Lung (tissue), 12 donors: ENCODE measurements around the gene HACD4. TPM values are rescaled to one million over a fixed set of nuclear protein-coding genes. Genes with fewer than 3 reads are reported as not detected.

Experiments
- ATAC-seq: fragments of 200-7000 bp; cut with Tn5 transposase; one replicate; pipeline ENCODE4 v1.9.1; 2020; ENCODE audit warnings: moderate number of reproducible peaks; ENCODE audit not compliant: insufficient read depth, low FRiP score
- DNase-seq, 3 donors: peaks; one replicate each; pipeline ENCODE4 v3.0.0-alpha.2; 2013 to 2017
- H3K27ac ChIP-seq, 2 donors: one replicate each; pipeline ENCODE4 v1.5.1; 2013; ENCODE audit warnings: mild to moderate bottlenecking in 2 of 2, moderate library complexity in 2 of 2, control low read depth in 1 of 2, inconsistent platforms in 1 of 2, low read depth in 1 of 2, low read length in 1 of 2
- H3K27me3 ChIP-seq, 3 donors: one replicate each; pipeline ENCODE4 v1.5.1; 2013; ENCODE audit warnings: low read length in 2 of 3; ENCODE audit not compliant: control insufficient read depth in 3 of 3, insufficient read depth in 3 of 3
- H3K36me3 ChIP-seq, 4 donors: one replicate each; pipeline ENCODE4 v1.5.1; 2013; ENCODE audit warnings: low read length in 4 of 4, mild to moderate bottlenecking in 1 of 4, moderate library complexity in 1 of 4; ENCODE audit not compliant: control insufficient read depth in 4 of 4, insufficient read depth in 4 of 4
- H3K4me1 ChIP-seq, 5 donors: one replicate each; pipeline ENCODE4 v1.5.1; 2013; ENCODE audit warnings: low read length in 5 of 5, mild to moderate bottlenecking in 2 of 5, moderate library complexity in 1 of 5; ENCODE audit not compliant: control insufficient read depth in 5 of 5, insufficient read depth in 5 of 5
- H3K4me3 ChIP-seq: one replicate; pipeline ENCODE4 v1.5.1; 2013; ENCODE audit warnings: mild to moderate bottlenecking, control low read depth, moderate library complexity
- H3K9ac ChIP-seq, 2 donors: one replicate each; pipeline ENCODE4 v1.5.1; 2013; ENCODE audit warnings: low read length in 2 of 2, control low read depth in 1 of 2; ENCODE audit not compliant: insufficient read depth in 1 of 2
- H3K9me3 ChIP-seq, 4 donors: one replicate each; pipeline ENCODE4 v1.5.1; 2013; ENCODE audit warnings: low read length in 3 of 4, mild to moderate bottlenecking in 1 of 4, moderate library complexity in 1 of 4; ENCODE audit not compliant: control insufficient read depth in 4 of 4, insufficient read depth in 3 of 4
- WGBS, 2 donors: extraction: QIAGEN DNeasy Blood & Tissue Kit; methylation state at CpG; one replicate each; pipeline ENCODE4 v1.1.7; 2013; 5-methylcytosine and 5-hydroxymethylcytosine counted together
- polyA plus RNA-seq, 2 donors: library from polyadenylated mRNA; stranded (reverse); fragments of 200-250 nt; gene quantifications; one replicate each; pipeline ENCODE4 v1.2.1, GENCODE V29; 2013
- total RNA-seq, 2 donors: library from RNA; depleted of rRNA in 1 of 2; stranded (reverse); fragments of >200 nt in 1 of 2; gene quantifications; one replicate each; pipeline ENCODE4 v1.2.1, GENCODE V29; 2014 to 2021
- TF ChIP-seq, protein P1 (sequence below): IDR thresholded peaks from 2 replicates; pipeline ENCODE4 v1.5.1; 2012; ENCODE audit warnings: mild to moderate bottlenecking; ENCODE audit errors: control extremely low read depth, extremely low read depth
- donor health status: control.
- donor health status: control.
- donor health status: Bipolar disorder and iron deficiency.
- donor health status: healthy.
- donor health status: DM: yes; HTN: yes; CAD: no.

The HACD4 gene
- total and polyA plus RNA-seq, 4 donors = 2.7 to 15.2 (median 4.8) TPM

DNA sequence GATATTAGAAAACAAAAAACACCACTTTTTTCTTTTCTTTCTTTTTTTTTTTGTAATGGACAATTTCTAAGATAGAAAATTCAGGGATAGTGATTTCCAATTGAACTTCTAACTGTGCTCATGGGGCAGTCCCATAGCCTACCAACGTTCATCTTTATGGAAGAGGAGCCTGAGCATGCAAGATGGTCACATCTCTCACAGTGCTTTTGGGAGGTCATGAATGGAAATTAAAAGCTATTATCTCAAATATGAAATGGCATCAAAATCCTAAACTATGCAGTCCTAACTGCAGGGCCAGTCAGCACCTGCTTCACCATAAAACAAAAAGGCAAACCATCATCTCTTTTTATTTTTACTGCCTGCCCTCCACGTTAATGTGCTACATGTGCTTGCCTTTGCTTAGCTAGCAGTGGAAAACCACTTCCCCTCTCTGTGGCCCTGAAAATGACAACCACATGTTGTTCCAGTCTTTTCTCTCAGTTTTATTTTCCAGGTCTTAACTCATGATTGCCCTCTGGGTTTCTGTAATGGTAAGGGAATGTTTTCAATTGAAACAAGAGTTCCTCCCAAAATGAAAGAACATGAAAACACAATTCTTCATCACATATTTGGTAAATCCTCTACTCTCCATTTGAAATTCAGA, 29.6 kb upstream of the HACD4 start:
- Histone ChIP-seq H3K36me3 (no peaks in the 10 kb centered on the region), H3K27me3 (no peaks in the 10 kb centered on the region), H3K4me1 (no peaks in the 10 kb centered on the region), H3K9me3 (peaks cover 0 to 2% (median 0%) of the 10 kb centered on the region in 4 donors), H3K9ac (no peak overlapping the region), H3K27ac (no peak overlapping the region), H3K4me3 (no peak overlapping the region)
- DNase-seq (no peak), ATAC-seq (no peak)
- TF ChIP-seq, protein P1, sequence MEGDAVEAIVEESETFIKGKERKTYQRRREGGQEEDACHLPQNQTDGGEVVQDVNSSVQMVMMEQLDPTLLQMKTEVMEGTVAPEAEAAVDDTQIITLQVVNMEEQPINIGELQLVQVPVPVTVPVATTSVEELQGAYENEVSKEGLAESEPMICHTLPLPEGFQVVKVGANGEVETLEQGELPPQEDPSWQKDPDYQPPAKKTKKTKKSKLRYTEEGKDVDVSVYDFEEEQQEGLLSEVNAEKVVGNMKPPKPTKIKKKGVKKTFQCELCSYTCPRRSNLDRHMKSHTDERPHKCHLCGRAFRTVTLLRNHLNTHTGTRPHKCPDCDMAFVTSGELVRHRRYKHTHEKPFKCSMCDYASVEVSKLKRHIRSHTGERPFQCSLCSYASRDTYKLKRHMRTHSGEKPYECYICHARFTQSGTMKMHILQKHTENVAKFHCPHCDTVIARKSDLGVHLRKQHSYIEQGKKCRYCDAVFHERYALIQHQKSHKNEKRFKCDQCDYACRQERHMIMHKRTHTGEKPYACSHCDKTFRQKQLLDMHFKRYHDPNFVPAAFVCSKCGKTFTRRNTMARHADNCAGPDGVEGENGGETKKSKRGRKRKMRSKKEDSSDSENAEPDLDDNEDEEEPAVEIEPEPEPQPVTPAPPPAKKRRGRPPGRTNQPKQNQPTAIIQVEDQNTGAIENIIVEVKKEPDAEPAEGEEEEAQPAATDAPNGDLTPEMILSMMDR = no peak
- 41 to 58% methylated on average over 2 of the region's 2 CpGs for WGBS, 2 donors

DNA sequence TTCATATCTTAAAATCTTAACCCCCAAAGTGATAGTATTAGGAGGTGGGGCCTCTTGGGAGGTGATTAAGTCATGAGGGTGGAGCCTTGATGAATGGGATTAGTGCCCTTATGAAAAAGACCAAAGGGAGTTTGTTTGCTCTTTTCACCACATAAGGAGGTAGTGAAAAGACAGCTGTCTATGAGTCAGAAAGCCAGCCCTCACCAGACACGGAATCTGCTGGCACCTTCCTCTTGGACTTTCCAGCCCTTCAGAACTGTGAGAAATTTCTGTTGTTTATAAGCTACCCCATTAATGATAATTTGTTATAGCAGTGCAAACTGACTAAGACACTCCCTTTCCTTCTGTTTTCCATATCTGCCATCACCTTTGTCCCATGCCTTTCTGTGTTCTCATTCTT, 25.5 kb upstream of the HACD4 start:
- Histone ChIP-seq H3K9ac (no peak overlapping the region), H3K27ac (no peak overlapping the region), H3K36me3 (no peaks in the 10 kb centered on the region), H3K9me3 (peaks cover 0 to 2% (median 0%) of the 10 kb centered on the region in 4 donors), H3K4me3 (no peak overlapping the region), H3K27me3 (no peaks in the 10 kb centered on the region), H3K4me1 (no peaks in the 10 kb centered on the region)
- no peak for ATAC-seq
- no peak for DNase-seq
- TF ChIP-seq, protein P1 = no peak
- 26 to 76% methylated on average over 1 of the region's 1 CpG for WGBS, 2 donors

- TF ChIP-seq, protein P1 = no peak
- Histone ChIP-seq H3K4me3 (no peak overlapping the region), H3K27me3 (no peaks in the 10 kb centered on the region), H3K36me3 (no peaks in the 10 kb centered on the region), H3K27ac (no peak overlapping the region), H3K9me3 (peaks cover 0 to 2% (median 0%) of the 10 kb centered on the region in 4 donors), H3K9ac (no peak overlapping the region), H3K4me1 (no peaks in the 10 kb centered on the region)
- 35 to 48% methylated on average over 2 of the region's 2 CpGs for WGBS, 2 donors
- DNase-seq = no peak
- ATAC-seq = no peak
These were observed 22.4 kb upstream of the HACD4 start for GRCh38 chr9:21053851-21054250.

DNA sequence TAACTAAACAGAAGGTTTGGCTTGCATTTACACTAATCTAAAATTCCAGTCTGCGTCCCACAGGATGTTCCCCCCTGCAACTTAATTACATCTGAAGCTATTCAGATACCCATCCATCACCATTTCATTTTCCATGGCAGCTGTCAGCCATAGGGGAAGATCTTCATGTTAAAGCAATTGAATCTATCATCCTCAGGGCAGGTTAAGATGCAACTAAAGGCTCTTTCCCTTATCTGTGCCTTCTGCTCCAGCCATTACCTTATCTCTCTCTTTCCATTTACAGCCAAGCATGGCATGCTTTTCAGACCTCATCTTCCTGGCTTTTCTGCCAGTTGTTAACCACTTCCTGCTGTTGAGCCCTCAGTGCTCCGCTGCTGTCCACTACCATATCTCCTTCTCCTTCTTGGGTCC, 15.8 kb upstream of the HACD4 start:
- Histone ChIP-seq H3K9ac (no peak overlapping the region), H3K27me3 (no peaks in the 10 kb centered on the region), H3K27ac (no peak overlapping the region), H3K4me1 (no peaks in the 10 kb centered on the region), H3K9me3 (peaks cover 0 to 1% (median 0%) of the 10 kb centered on the region in 4 donors), H3K4me3 (no peak overlapping the region), H3K36me3 (no peaks in the 10 kb centered on the region)
- DNase-seq (no peak), ATAC-seq (no peak)
- 59 to 66% methylated on average over 2 of the region's 2 CpGs for WGBS, 2 donors
- TF ChIP-seq, protein P1 = no peak
